Upper lobe of right lung (tissue), 1 donor: ENCODE results near the gene FBXL16. TPM values are rescaled to one million over a fixed set of nuclear protein-coding genes. Genes with fewer than 3 reads are reported as not detected.

ENCODE experiments used
- ATAC-seq: fragments of 200-7000 bp; cut with Tn5 transposase; one replicate; pipeline ENCODE4 v1.9.1; 2020; ENCODE audit warnings: mild to moderate bottlenecking, moderate library complexity
- DNase-seq: peaks from one replicate; pipeline ENCODE4 v3.0.0-alpha.2; 2020
- H3K27ac ChIP-seq: fragments of 200-600 bp; one replicate; pipeline ENCODE4 v1.8.0; 2022
- H3K27me3 ChIP-seq: fragments of 200-600 bp; one replicate; pipeline ENCODE4 v1.8.0; 2022; ENCODE audit warnings: mild to moderate bottlenecking
- H3K36me3 ChIP-seq: fragments of 200-600 bp; one replicate; pipeline ENCODE4 v1.8.0; 2022
- H3K4me1 ChIP-seq: fragments of 200-600 bp; one replicate; pipeline ENCODE4 v1.8.0; 2022
- H3K4me3 ChIP-seq: fragments of 200-600 bp; one replicate; pipeline ENCODE4 v1.8.0; 2022; ENCODE audit warnings: mild to moderate bottlenecking
- H3K9me3 ChIP-seq: fragments of 200-600 bp; one replicate; pipeline ENCODE4 v1.8.0; 2022
- intact Hi-C: fragments of 100-400 bp; cut with DNase I; formaldehyde crosslinking; loops from one replicate; pipeline ENCODE4 v1.11.0; 2022
- total RNA-seq: library from RNA; stranded (reverse); fragmentation: NEBNext Ultra II Directional; extraction: Animal tissue kit (Norgen Biotek cat#: 25700); gene quantifications from one replicate; pipeline ENCODE4 v1.2.1, GENCODE V29; 2021
- TF ChIP-seq, protein P1 (sequence below): fragments of 200-600 bp; IDR thresholded peaks from one replicate; pipeline ENCODE4 v1.8.0; 2022; ENCODE audit warnings: antibody characterized with exemption
- donor health status: DM: no; HTN: yes; CAD: no; lungs with severe emphysema.

FBXL16 gene
- total RNA-seq, 1 donor from 2014 or later, result 3.6 TPM

- ATAC-seq (no peak), DNase-seq (no peak)
- peaks cover 19% of the 10 kb centered on the region for H3K4me1 ChIP-seq
- no peak overlapping the region for H3K27ac ChIP-seq
- TF ChIP-seq, protein P1, sequence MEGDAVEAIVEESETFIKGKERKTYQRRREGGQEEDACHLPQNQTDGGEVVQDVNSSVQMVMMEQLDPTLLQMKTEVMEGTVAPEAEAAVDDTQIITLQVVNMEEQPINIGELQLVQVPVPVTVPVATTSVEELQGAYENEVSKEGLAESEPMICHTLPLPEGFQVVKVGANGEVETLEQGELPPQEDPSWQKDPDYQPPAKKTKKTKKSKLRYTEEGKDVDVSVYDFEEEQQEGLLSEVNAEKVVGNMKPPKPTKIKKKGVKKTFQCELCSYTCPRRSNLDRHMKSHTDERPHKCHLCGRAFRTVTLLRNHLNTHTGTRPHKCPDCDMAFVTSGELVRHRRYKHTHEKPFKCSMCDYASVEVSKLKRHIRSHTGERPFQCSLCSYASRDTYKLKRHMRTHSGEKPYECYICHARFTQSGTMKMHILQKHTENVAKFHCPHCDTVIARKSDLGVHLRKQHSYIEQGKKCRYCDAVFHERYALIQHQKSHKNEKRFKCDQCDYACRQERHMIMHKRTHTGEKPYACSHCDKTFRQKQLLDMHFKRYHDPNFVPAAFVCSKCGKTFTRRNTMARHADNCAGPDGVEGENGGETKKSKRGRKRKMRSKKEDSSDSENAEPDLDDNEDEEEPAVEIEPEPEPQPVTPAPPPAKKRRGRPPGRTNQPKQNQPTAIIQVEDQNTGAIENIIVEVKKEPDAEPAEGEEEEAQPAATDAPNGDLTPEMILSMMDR, result no peak
- H3K9me3 ChIP-seq, result no peaks in the 10 kb centered on the region
- intact Hi-C loops, result no loop called here
- H3K27me3 ChIP-seq, result no peaks in the 10 kb centered on the region
- peaks cover 40% of the 10 kb centered on the region for H3K36me3 ChIP-seq
- no peak overlapping the region for H3K4me3 ChIP-seq
Measured at GRCh38 chr16:672371-672770, 33.2 kb downstream of the FBXL16 start.

DNA sequence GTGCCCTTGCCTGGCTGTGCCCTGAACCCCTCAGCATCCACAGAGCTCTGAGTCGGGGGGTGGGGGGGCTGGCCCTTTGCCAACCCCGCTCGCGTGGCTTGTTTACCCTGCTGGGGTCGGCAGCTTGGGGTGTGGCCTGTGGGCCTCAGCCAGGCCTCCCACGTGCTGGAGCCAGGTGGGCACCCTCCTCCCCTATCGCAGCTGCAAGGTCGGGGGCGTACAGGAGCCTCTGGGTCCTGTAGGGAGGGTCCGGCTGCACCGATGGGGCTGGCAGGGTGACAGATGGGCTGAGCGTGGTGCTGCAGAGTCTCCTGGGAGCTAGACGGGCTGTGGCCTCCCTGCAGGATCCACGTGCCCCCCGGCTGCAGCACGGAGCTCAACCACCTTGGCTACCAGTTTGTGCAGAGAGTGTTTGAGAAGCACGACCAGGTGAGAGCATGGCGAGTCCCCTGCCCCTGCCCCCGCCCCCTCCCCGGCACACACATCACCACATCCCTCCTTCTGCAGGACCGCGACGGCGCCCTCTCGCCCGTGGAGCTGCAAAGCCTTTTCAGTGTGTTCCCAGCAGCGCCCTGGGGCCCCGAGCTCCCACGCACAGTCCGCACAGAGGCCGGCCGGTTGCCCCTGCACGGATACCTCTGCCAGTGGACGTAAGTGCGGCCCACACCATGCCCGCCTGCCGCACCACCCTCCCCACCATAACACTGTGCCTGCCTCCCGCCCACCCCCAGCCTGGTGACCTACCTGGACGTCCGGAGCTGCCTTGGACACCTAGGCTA, 34.1 kb downstream of the FBXL16 start:
- Histone ChIP-seq H3K36me3 (peaks cover 40% of the 10 kb centered on the region), H3K9me3 (no peaks in the 10 kb centered on the region), H3K4me1 (peaks cover 22% of the 10 kb centered on the region), H3K27ac (no peak overlapping the region), H3K27me3 (no peaks in the 10 kb centered on the region), H3K4me3 (no peak overlapping the region)
- no peak for DNase-seq
- intact Hi-C loops, result no loop called here
- TF ChIP-seq, protein P1, result no peak
- no peak for ATAC-seq

- Histone ChIP-seq H3K27ac (no peak overlapping the region), H3K27me3 (no peaks in the 10 kb centered on the region), H3K9me3 (no peaks in the 10 kb centered on the region), H3K4me3 (no peak overlapping the region), H3K36me3 (peaks cover 40% of the 10 kb centered on the region), H3K4me1 (peaks cover 22% of the 10 kb centered on the region)
- intact Hi-C loops, result no loop called here
- ATAC-seq, result no peak
- TF ChIP-seq, protein P1, result no peak
- DNase-seq, result no peak
Measured at GRCh38 chr16:670485-671352, 34.9 kb downstream of the FBXL16 start.

DNA sequence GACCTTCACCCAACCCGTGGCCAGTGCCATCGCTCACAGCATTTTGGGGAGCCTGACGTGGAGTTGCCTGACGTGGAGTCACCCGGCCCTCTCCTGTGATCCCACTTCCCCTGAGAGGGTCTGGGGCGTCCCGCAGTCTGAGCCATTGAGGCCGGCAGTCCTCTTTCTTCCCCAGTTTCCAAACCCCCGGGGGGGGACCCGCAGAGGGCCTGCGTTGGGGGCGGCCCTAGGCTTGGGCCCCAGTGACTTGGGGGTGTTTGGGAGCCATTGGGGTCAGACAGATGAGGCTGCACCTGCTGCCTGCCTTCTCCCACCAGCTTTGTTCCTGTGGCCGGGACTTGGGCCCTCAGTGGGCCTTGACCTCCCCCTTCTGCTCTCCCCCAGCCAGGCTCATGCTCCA, 35.9 kb downstream of the FBXL16 start:
- Histone ChIP-seq H3K4me1 (peaks cover 15% of the 10 kb centered on the region), H3K4me3 (no peak overlapping the region), H3K27ac (no peak overlapping the region), H3K36me3 (peaks cover 40% of the 10 kb centered on the region), H3K27me3 (no peaks in the 10 kb centered on the region), H3K9me3 (no peaks in the 10 kb centered on the region)
- intact Hi-C loops, result no loop called here
- DNase-seq, result no peak
- TF ChIP-seq, protein P1, result no peak
- no peak for ATAC-seq

GRCh38 chr16:668519-669171, 37.0 kb downstream of the FBXL16 start:
- no peak for DNase-seq
- H3K4me1 ChIP-seq, result peaks cover 12% of the 10 kb centered on the region
- no peaks in the 10 kb centered on the region for H3K9me3 ChIP-seq
- intact Hi-C loops, result no loop called here
- H3K27me3 ChIP-seq, result no peaks in the 10 kb centered on the region
- ATAC-seq, result no peak
- TF ChIP-seq, protein P1, result no peak
- H3K36me3 ChIP-seq, result peaks cover 40% of the 10 kb centered on the region
- peak overlapping the region; percentile 87 for H3K27ac ChIP-seq
- peak overlapping the region; percentile 97 for H3K4me3 ChIP-seq
